DMS153 treated with DMSO at 0.1 percent for 48 hours (cell line): ENCODE results near the gene B3GNT9.

Experiments used
- DNase-seq: peaks from one replicate; lab custom pipeline; 2025; ENCODE audit not compliant: unreplicated experiment; lab: John Stamatoyannopoulos, UW

Gene B3GNT9

GRCh38 chr16:67186550-67186950, 35.8 kb upstream of the B3GNT9 start:
- no peak for DNase-seq

GRCh38 chr16:67185651-67186134, 34.9 kb upstream of the B3GNT9 start:
- no peak for DNase-seq

- DNase-seq: peak; percentile 65
Observed at GRCh38 chr16:67184995-67185650, 34.3 kb upstream of the B3GNT9 start.

DNA sequence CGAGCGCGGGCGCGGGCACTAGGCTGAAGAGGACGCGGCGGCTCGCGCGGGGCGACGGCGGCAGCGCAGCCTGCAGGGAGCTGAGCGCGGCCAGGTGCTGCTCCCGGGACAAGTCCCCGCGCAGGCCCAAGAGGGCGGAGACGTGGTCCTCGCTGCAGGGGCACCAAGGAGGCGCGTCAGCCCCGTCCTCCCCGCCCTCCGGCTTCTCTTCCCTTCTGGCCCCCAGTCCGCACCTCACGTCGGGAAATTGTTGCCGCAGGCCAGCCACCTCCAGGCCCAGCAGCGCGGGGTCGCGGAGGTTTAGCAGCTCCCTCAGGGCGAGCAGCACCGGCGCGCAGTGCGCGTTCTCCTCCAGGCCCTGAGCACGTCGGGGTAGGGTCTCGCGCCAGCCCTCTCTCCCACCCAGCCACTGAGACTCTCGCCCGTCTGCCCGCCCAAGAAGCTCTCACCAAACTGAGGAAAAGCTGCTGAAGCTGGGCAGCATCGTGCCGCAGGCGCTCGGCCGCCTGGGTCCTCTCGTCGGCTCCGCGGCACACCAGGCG, 33.7 kb upstream of the B3GNT9 start:
- peak; percentile 44 for DNase-seq

- peak; percentile 96 for DNase-seq
Observed at GRCh38 chr16:67183627-67184452, 33.0 kb upstream of the B3GNT9 start, which contains the start of gene MATCAP1. MATCAP1 (minus strand) TSS chr16:67183963; CDS start chr16:67180610, 3,353 bp downstream.

DNA sequence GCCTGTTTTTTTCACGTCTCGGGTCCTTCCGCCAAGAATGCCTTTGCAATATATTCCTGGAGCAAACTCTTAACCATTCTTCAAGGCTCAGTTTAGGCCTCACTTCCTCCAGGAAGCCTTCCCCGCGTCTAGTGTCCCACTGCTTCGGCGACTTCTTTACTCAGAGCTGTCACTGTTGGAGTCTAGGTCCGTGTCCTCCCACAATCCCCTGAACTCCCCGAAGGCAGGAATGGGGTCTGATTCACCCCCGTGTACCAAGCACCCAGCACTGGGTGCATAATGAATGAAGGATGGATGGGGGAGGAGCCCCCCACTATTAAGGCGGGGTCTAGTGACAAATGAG, 32.5 kb upstream of the B3GNT9 start:
- DNase-seq: no peak

DNA sequence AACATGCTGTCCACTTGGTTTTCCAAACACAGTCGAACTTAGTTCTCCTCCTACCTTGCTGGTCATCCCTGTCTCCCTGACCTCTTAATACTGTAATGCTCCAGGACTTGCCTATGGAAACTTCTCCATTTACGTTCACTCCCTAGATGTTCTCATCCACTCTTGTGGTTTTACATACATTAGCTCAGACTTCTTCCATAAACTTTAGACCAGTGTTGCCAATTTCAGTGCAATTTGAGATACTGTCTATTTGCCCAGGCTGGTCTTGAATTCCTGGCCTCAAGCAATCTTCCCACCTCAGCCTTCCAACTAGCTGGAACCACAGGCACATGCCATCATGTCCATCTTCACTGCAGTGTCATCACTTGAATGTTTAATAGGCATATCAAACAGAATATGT, 31.5 kb upstream of the B3GNT9 start:
- no peak for DNase-seq

DNA sequence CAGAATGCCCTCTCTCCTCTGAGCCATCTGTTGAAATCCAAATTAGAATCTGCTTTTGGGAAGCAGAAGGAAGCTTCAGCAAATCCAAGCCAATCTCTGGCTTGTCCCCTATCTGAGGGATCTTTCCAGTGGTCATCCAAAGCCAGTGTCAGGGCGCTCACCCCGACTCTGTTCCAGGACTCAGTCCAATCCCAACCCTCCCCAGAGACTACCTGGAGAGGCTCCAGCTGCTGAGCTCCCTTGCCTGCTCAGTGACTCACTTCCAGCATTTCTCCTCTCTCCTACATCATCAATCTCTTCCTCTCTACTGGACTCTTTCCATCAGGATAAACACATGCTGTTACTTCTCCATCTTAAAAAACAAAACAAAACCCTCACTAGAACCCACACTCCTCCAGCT, 30.5 kb upstream of the B3GNT9 start:
- no peak for DNase-seq

DNA sequence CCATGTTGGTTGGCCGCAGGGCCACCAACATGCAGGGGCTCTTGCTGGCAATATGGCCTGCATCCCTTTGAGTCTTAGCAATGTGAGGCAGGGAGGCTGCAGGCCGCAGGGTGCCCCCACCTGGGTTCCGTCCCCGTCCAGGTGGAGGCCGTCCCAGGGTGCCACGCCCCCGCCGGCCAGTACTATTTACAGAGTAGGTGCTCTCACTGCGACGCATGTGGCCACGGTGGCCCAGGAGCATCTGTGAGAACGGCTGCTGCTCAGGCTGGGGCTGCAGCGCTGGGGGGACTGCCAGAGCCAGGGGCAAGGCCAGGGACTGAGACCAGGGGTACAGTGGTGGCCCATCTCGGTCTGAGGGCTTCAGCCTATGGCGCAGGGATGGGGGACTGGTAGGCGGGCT, 29.4 kb upstream of the B3GNT9 start:
- no peak for DNase-seq

- DNase-seq: no peak
Observed at GRCh38 chr16:67179421-67180080, 28.8 kb upstream of the B3GNT9 start.

DNA sequence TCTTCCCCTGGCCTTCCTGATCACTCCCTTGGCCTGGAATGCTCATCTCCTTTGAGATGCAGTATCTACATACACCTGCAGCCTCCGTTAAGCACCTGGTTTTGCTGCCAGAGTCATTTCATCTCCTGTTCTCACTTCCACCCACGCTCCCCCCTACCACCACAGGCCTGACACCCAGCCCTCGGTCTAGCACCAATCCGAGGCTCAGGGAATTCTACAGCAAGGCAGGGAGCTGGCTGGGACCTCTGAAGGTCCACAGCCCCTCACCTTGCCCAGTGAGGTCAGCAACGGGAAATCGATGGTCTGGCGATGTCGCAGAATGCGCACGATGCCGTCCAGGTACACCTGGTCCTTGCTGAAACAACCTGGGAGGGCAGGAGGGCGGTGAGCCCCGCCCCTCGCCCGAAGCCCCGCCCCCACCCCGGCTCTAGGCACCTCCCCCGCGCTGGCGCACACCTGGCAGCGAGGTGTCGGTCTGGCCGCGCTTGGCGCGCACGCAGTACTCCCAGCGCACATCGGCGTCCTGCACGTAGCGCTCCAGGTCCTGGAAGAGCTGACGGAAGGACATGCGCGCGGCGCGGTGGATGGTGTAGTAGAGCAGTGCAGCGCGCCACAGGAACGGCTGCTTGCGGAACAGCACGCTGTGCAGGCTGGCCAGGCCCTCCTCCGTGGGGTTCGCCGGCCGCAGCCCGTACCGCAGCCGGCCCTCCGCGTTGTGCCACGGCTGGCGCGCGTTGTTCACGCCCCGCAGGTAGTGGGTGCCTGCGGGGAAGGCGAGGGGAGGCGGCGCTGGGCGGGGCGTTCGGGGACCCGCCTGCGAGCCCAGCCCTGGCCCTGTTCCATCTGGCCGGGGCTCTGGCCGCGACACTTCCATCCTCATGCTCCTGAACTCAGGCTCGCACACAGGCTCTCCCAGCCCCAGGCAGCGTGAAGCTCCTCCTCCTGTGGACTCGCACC, 27.2 kb upstream of the B3GNT9 start:
- DNase-seq: peak; percentile 84

DNA sequence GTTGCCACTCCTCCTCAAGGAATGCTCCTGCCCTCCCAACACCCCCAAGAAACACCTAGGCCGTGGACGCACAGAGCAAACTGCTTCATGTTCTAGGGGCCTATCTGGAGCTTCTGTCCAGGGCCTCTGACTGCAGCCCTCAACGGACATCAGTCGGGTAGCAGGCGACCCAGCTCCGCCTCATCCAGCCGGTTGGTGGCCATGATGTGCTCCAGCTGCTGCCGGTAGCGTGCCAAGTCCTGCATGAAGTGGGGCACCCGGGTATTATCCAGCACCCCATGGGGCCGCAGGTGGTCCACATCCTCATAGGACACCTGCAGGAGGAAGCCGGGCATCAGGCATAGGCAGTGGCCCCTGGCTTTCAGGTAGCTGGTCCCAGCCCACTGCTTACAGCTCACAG, 25.9 kb upstream of the B3GNT9 start:
- no peak for DNase-seq

GRCh38 chr16:67174706-67175231, 24.0 kb upstream of the B3GNT9 start:
- no peak for DNase-seq

GRCh38 chr16:67173808-67174705, 23.3 kb upstream of the B3GNT9 start:
- peak; percentile 62 for DNase-seq

DNA sequence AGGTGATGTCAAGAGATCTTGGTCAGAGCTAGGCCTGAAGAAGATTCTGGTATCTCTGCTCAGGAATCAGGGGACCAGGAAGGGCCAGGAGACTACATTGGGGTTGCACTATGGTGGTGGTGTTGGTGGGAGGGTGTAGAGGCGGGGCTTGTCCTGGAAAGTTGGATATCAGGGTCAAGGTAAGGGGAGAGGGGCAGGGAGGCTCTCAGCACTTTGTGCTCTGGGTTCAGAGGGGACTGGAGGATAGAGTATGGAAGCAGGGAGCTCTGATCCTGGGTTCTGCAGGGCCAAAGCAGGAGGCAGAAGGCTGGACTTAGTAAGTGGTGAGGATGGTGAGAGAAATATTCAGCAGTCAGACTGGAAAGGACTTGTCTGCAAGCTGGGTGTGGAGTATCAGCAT, 22.5 kb upstream of the B3GNT9 start:
- DNase-seq: no peak

GRCh38 chr16:67170949-67171649, 20.3 kb upstream of the B3GNT9 start:
- no peak for DNase-seq

- peak; percentile 77 for DNase-seq
Observed at GRCh38 chr16:67170168-67170948, 19.6 kb upstream of the B3GNT9 start, which contains the start of gene NOL3. NOL3 (plus strand) TSS chr16:67170538.
